Motor neuron (in vitro differentiated cells): ENCODE measurements around the gene PLXNB3. TPM values are rescaled to one million over a fixed set of nuclear protein-coding genes. Genes with fewer than 3 reads are reported as not detected.
"Not testable (repeated sequence)": the region's sequence is repeated elsewhere in the genome, so short reads cannot be mapped to it uniquely, and the experiment has no call there.

ENCODE experiments used
- ATAC-seq, 8 experiments: fragments of 200-7000 bp; cut with Tn5 transposase; replicated peaks in 6 of 8; 2 replicates each; pipeline ENCODE4 v1.8.0; 2021; ENCODE audit warnings: mild to moderate bottlenecking in 8 of 8, moderate library complexity in 8 of 8
- H3K27ac ChIP-seq, 2 donors: fragments of 250-450 bp; sonication (Bioruptor Pico); 2 replicates each; pipeline ENCODE4 v1.9.0; 2021; ENCODE audit warnings: antibody characterized with exemption in 2 of 2, mild to moderate bottlenecking in 2 of 2, moderate library complexity in 1 of 2
- H3K4me1 ChIP-seq, 2 donors: fragments of 250-450 bp; sonication (Bioruptor Pico); replicated peaks in 1 of 2; 2 replicates each; pipeline ENCODE4 v1.6.1; 2021; ENCODE audit warnings: antibody characterized with exemption in 2 of 2, mild to moderate bottlenecking in 2 of 2, moderate library complexity in 1 of 2
- H3K4me3 ChIP-seq, 5 donors: fragments of 250-450 bp; sonication (Bioruptor Pico); 2 replicates each; pipeline ENCODE4 v1.9.0; 2021; ENCODE audit warnings: antibody characterized with exemption in 5 of 5, mild to moderate bottlenecking in 5 of 5, moderate library complexity in 4 of 5
- WGBS, 10 experiments: fragments of 450-650 bp; shearing (Covaris generic); methylation state at CpG; one replicate each; pipeline ENCODE4 v1.0.0; 2022; 5-methylcytosine and 5-hydroxymethylcytosine counted together
- in situ Hi-C, 9 experiments: fragments of 400-800 bp; cut with MboI; loops; one replicate each; pipeline ENCODE4 v1.15.0; 2021; ENCODE audit warnings: low sequenced_read_pairs in 9 of 9, low pct_unique_long_range_greater_than_20kb in 2 of 9; ENCODE audit not compliant: unreplicated experiment in 9 of 9
- total RNA-seq, 8 experiments: library from RNA; unstranded; fragments of 300-600 nt; gene quantifications; 2 replicates each; pipeline versions ENCODE4 v1.2.3 to v1.2.4, GENCODE V29; 2022

Gene PLXNB3
- total RNA-seq, 8 experiments from 2014 or later: 0.62 to 4.3 (median 1.2) TPM

DNA sequence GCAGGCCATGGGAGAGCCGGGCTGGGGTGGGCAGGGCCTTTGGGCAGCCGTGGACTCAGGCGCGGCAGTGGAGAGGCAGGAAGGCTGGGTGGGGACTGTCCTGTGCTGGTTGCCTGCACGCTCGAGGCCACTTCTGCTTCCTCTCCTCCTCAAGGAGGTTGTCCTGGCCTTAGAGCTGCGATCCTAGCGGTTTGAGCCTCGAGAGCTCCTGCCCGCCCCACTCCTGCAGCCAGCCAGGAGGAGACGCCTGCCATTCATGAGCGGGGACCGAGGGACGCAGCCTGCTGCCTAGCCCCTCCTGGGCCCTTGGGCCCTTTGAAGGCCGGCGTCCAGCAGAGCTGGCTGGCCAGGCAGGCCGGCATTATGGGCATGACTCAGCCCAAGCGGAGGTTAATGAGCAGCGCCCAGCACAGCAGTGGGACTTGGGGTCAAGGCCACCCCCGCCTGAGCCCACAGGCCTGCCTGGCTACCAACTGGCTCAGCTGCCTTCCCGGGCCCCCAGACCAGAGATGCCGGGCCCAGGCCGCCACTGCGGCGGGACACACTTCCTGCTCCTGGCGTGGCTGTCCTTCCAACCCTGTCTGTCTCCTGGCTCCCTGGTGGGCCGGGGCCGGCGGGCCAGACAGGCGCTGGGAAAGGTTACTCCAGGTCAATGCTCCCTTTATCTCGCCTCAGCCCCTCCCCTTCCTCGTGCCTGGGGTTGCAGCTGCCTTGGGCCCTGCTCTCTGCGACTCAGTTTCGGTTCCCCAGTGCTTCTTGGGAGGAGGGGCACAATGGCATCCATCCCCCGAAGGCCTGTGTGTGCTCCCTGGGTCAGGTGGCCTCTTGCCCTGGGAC lies 37.5 kb upstream of the PLXNB3 start:
- Histone ChIP-seq H3K4me1 (peaks cover 38 to 39% of the 10 kb centered on the region in 2 donors), H3K4me3 (peak overlapping the region; percentile 4 to 26 (median 18)), H3K27ac (peak overlapping the region; percentile 58 to 76)
- ATAC-seq: peak in 7 of 8 experiments; percentile 10 to 46 (median 25)
- WGBS, 10 experiments: 7 to 39% methylated on average over 3 to 15 of the region's 35 CpGs; no CpG with 5 or more reads in 8 of the 10 experiments
- in situ Hi-C loops: no loop called here

DNA sequence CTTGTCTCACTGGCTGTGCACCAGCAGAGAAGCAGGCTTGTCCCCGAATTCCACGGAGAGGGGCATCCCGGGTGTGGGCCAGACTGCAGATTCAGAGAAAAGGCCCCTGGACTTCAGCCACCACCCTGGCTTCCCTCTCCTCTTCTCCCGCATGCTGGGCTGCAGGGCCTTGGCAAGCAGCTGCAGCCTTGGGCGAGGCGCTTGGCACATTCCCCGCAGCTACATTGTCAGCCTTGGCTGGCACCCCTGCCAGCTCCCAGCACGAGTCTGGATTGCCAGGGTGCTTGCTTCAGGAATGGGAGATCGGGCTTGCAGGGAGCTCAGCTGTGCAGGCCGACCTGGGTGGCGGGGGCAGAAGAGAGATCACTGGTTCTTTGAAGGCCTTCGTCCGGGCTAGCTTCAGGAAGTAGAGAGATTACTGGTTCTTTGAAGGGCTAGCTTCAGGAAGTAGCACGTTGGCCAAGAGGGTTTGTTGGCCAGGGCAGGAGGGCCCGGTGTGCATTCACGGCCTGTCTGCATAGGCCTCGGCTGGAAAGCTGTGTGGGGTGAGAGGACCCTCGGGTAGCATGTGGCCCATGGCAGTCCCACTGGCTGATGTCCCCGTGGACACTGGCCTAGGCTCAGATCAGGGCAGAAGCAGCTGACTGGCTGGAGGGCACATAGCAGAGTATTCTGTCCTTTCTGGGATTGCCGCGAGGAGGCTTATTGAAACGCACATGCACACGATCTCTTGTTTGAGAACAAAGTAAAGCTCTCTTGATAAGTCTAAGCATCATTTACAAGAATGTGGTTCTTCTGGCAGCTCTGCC lies 36.7 kb upstream of the PLXNB3 start:
- peak in 1 of 8 experiments; percentile 3 for ATAC-seq
- in situ Hi-C loops: no loop called here
- peak overlapping the region; percentile 4 to 76 for H3K27ac ChIP-seq
- H3K4me1 ChIP-seq: peaks cover 34% of the 10 kb centered on the region in 2 donors
- WGBS, 10 experiments: 48 to 59% methylated on average over 6 to 15 of the region's 23 CpGs; no CpG with 5 or more reads in 8 of the 10 experiments
- H3K4me3 ChIP-seq: peak overlapping the region in 3 of 5 donors; percentile 18 to 26 (median 26)

DNA sequence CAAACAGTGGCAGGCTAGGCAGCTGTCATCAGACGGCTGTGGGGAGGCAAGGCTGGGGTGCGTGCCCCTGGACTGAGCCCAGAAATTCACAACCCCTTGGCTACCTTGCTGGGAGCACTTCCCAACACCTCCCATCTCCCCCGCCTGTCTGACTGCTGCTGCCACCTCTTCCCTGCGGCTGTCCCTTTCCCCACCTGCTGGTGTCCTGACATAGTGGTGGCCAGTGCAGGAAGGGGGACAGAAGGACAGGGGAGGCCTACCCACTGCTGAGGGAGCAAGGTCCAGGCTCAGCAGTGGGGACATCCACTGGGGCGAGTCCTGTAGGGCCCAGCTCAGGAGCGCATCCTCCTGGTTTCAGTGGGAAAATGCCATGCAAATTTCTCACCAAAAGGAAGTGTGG lies 36.0 kb upstream of the PLXNB3 start:
- WGBS, 10 experiments: 51 to 78% methylated on average over 4 of the region's 6 CpGs; no CpG with 5 or more reads in 8 of the 10 experiments
- in situ Hi-C loops: no loop called here
- no peak for ATAC-seq
- H3K4me3 ChIP-seq: no peak overlapping the region
- peaks cover 26 to 30% of the 10 kb centered on the region in 2 donors for H3K4me1 ChIP-seq
- H3K27ac ChIP-seq: no peak overlapping the region

GRCh38 chrX:153728951-153729631 lies 35.0 kb upstream of the PLXNB3 start:
- Histone ChIP-seq H3K4me3 (no peak overlapping the region), H3K4me1 (peaks cover 26 to 30% of the 10 kb centered on the region in 2 donors), H3K27ac (no peak overlapping the region)
- 88 to 100% methylated on average over 2 to 3 of the region's 23 CpGs; no CpG with 5 or more reads in 8 of the 10 experiments for WGBS, 10 experiments
- ATAC-seq: no peak
- in situ Hi-C loops: no loop called here

GRCh38 chrX:153730115-153730514 lies 33.9 kb upstream of the PLXNB3 start:
- in situ Hi-C loops, H3K27ac ChIP-seq, ATAC-seq, H3K4me3 ChIP-seq: not testable (repeated sequence)
- 72% methylated on average over 7 of the region's 23 CpGs; no CpG with 5 or more reads in 9 of the 10 experiments for WGBS, 10 experiments
- H3K4me1 ChIP-seq: peaks cover 25 to 26% of the 10 kb centered on the region in 2 donors

GRCh38 chrX:153731117-153731844 lies 32.8 kb upstream of the PLXNB3 start:
- no peak for ATAC-seq
- WGBS, 10 experiments: 55 to 100% (median 87%) methylated on average over 2 to 6 of the region's 6 CpGs; no CpG with 5 or more reads in 4 of the 10 experiments
- Histone ChIP-seq H3K4me3 (no peak overlapping the region), H3K27ac (no peak overlapping the region), H3K4me1 (peaks cover 13 to 14% of the 10 kb centered on the region in 2 donors)
- in situ Hi-C loops: no loop called here

- Histone ChIP-seq H3K4me1 (peaks cover 8 to 9% of the 10 kb centered on the region in 2 donors), H3K27ac (no peak overlapping the region), H3K4me3 (no peak overlapping the region)
- 50 to 100% (median 76%) methylated on average over 1 to 2 of the region's 3 CpGs; no CpG with 5 or more reads in 5 of the 10 experiments for WGBS, 10 experiments
- no peak for ATAC-seq
- in situ Hi-C loops: no loop called here
Measured at GRCh38 chrX:153731845-153732215, 32.2 kb upstream of the PLXNB3 start.

DNA sequence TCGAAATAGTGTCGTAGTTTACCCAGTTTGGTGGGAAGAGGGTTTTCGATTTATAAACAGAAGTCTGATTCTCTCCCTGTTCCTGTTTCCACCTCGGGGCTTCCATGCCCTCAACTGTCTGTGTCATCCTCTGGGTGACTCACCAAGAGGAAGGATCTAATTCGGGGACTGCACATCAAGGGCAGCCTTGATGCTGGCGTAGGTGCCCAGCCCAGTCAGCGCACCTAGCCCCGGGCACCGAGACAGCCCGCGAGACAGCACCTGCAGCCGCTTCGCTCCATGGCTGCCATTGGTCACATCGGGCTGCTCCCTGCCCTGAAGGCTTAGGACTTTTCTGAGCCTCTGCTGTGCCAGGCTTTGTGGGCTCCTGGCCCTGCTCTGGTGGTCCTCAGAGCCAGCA lies 31.6 kb upstream of the PLXNB3 start:
- peaks cover 2 to 3% of the 10 kb centered on the region in 2 donors for H3K4me1 ChIP-seq
- H3K4me3 ChIP-seq: no peak overlapping the region
- no peak overlapping the region for H3K27ac ChIP-seq
- no peak for ATAC-seq
- WGBS, 10 experiments: 72 to 100% (median 87%) methylated on average over 1 to 9 of the region's 14 CpGs; no CpG with 5 or more reads in 6 of the 10 experiments
- in situ Hi-C loops: no loop called here

- H3K4me3 ChIP-seq: no peak overlapping the region
- no peak for ATAC-seq
Measured at GRCh38 chrX:153733651-153734240, 30.3 kb upstream of the PLXNB3 start.

GRCh38 chrX:153734871-153735270 lies 29.2 kb upstream of the PLXNB3 start:
- H3K27ac ChIP-seq: no peak overlapping the region
- in situ Hi-C loops: no loop called here
- H3K4me1 ChIP-seq: no peaks in the 10 kb centered on the region
- H3K4me3 ChIP-seq: no peak overlapping the region
- WGBS, 10 experiments: 60 to 100% (median 82%) methylated on average over 1 of the region's 2 CpGs; no CpG with 5 or more reads in 6 of the 10 experiments
- no peak for ATAC-seq

More at GRCh38 chrX:153733651-153734240, 30.3 kb upstream of the PLXNB3 start:
- in situ Hi-C loops: no loop called here
- H3K27ac ChIP-seq: no peak overlapping the region
- H3K4me1 ChIP-seq: no peaks in the 10 kb centered on the region
- no CpG with 5 or more reads among the region's 15 CpGs for WGBS, 10 experiments

GRCh38 chrX:153735274-153735673 lies 28.8 kb upstream of the PLXNB3 start:
- 40 to 71% (median 59%) methylated on average over 1 to 7 of the region's 9 CpGs; no CpG with 5 or more reads in 5 of the 10 experiments for WGBS, 10 experiments
- peak in 2 of 8 experiments; percentile 67 to 70 for ATAC-seq
- in situ Hi-C loops: no loop called here
- Histone ChIP-seq H3K27ac (no peak overlapping the region), H3K4me1 (no peaks in the 10 kb centered on the region), H3K4me3 (no peak overlapping the region)
